Adrenal gland (tissue), 5 donors: Measurements from ENCODE around the gene CARMIL3.

Experiments used
- POLR2A ChIP-seq, 2 donors: fragments of 450-650 bp; IDR thresholded peaks; one replicate each; pipeline ENCODE4 v1.6.1; 2017; ENCODE audit warnings: antibody characterized with exemption in 2 of 2, mild to moderate bottlenecking in 2 of 2, moderate library complexity in 1 of 2
- TF ChIP-seq, protein P1 (sequence below), 6 experiments: fragments of 450-650 bp in 4 of 6; fragments of 200-600 bp in 2 of 6; sonication (generic) in 1 of 6; IDR thresholded peaks; 1 replicate in 5 of 6; 2 replicates in 1 of 6; pipeline versions ENCODE4 v1.5.1 to v1.8.0; 2016 to 2021; ENCODE audit warnings: antibody characterized with exemption in 6 of 6, mild to moderate bottlenecking in 2 of 6, moderate library complexity in 1 of 6
- donor health status: DM: no; HTN: no; CAD: no.

DNA sequence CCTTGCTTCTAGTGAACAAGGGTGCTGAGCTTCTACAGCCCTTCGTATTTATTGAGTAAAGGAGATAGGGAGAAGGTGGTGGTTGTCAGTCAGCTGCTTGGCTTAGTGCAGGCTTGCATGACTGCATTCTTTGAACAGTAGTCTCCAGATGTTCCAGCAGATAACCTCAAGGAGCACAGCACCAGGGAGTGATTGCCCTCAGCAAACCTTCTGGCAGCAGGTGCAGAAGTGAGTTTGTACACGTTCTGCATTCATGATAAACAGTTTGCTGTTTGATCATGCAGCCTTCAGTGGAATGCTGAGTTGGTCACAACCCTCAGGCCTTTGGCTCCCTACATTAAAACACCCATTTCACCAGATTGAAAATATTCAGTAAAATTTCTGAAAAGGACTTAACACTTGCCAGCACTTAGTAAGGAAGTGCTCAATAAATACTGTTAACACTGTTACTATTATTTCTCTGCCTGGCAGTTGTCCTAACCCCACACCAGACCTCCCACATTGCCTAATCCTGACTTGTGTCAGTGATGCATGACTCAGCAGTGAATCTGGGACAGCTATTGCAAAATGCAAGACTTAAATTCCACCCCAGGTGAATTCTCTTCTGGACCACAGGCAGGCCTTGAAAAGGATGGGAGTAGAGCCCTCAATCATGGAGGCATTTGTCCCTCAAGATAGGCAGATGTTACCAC lies 18.9 kb upstream of the CARMIL3 start:
- TF ChIP-seq, protein P1, sequence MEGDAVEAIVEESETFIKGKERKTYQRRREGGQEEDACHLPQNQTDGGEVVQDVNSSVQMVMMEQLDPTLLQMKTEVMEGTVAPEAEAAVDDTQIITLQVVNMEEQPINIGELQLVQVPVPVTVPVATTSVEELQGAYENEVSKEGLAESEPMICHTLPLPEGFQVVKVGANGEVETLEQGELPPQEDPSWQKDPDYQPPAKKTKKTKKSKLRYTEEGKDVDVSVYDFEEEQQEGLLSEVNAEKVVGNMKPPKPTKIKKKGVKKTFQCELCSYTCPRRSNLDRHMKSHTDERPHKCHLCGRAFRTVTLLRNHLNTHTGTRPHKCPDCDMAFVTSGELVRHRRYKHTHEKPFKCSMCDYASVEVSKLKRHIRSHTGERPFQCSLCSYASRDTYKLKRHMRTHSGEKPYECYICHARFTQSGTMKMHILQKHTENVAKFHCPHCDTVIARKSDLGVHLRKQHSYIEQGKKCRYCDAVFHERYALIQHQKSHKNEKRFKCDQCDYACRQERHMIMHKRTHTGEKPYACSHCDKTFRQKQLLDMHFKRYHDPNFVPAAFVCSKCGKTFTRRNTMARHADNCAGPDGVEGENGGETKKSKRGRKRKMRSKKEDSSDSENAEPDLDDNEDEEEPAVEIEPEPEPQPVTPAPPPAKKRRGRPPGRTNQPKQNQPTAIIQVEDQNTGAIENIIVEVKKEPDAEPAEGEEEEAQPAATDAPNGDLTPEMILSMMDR (IDR thresholded peaks at IDR 0.05) = no peak
- no peak for TF ChIP-seq POLR2A (IDR thresholded peaks at IDR 0.05)
